Measurements from ENCODE around the gene ADIG. TPM values are rescaled to one million over a fixed set of nuclear protein-coding genes. Genes with fewer than 3 reads are reported as not detected.

Gene ADIG
- total RNA-seq, 2 experiments from 2014 or later, result not detected

- Mint-ChIP-seq H3K9me3 (no peaks in the 10 kb centered on the region), H3K27ac (no peak overlapping the region), H3K4me3 (no peak overlapping the region), H3K27me3 (peaks cover 82% of the 10 kb centered on the region), H3K4me1 (ENCODE audit: low read depth) (peaks cover 6% of the 10 kb centered on the region), H3K36me3 (ENCODE audit: low read depth) (no peaks in the 10 kb centered on the region)
- DNase-seq, result no peak
- ChIA-PET POLR2A (no interaction called here), CTCF (interaction anchor here (0.7 kb wide), 1 partner anchor 420 kb away, joined by 3 read pairs; no protein-coding TSS in a partner anchor)
- Histone ChIP-seq H3K4me3 (ENCODE audit: low read length) (no peak overlapping the region), H3K36me3 (ENCODE audit: insufficient read depth, low read length) (no peaks in the 10 kb centered on the region), H3K9me3 (ENCODE audit: control insufficient read depth in 1 of 2, insufficient read depth in 1 of 2, low read length in 2 of 2) (no peaks in the 10 kb centered on the region), H3K4me1 (ENCODE audit: insufficient read depth, low read length) (peaks cover 11% of the 10 kb centered on the region), H3K27ac (ENCODE audit: low read depth in 1 of 2, low read length in 2 of 2) (no peak overlapping the region), H3K27me3 (ENCODE audit: control insufficient read depth in 1 of 2, insufficient read depth in 2 of 2, low read length in 2 of 2) (peaks cover 35 to 49% of the 10 kb centered on the region in 2 experiments)
- intact Hi-C loops (cut with DNase I, micrococcal nuclease), result no loop called here
- no peak for TF ChIP-seq CTCF (IDR thresholded peaks at IDR 0.05)
- ATAC-seq (ENCODE audit: poor library complexity), result no peak
Observed at GRCh38 chr20:38604873-38605303, 23.9 kb downstream of the ADIG start.

- intact Hi-C loops (cut with DNase I, micrococcal nuclease), result no loop called here
- H3K9me3 ChIP-seq (ENCODE audit: control insufficient read depth in 1 of 2, insufficient read depth in 1 of 2, low read length in 2 of 2), result no peaks in the 10 kb centered on the region
- TF ChIP-seq CTCF (IDR thresholded peaks at IDR 0.05), result no peak
- Mint-ChIP-seq H3K36me3 (ENCODE audit: low read depth) (no peaks in the 10 kb centered on the region), H3K4me3 (no peak overlapping the region), H3K4me1 (ENCODE audit: low read depth) (no peaks in the 10 kb centered on the region), H3K9me3 (no peaks in the 10 kb centered on the region), H3K27ac (no peak overlapping the region), H3K27me3 (peaks cover 72% of the 10 kb centered on the region)
- no peaks in the 10 kb centered on the region for H3K36me3 ChIP-seq (ENCODE audit: insufficient read depth, low read length)
- DNase-seq (no peak), ATAC-seq (ENCODE audit: poor library complexity) (no peak)
- CTCF ChIA-PET, result no interaction called here
- no peak overlapping the region for H3K4me3 ChIP-seq (ENCODE audit: low read length)
- H3K27ac ChIP-seq (ENCODE audit: low read depth in 1 of 2, low read length in 2 of 2), result no peak overlapping the region
- no peaks in the 10 kb centered on the region for H3K4me1 ChIP-seq (ENCODE audit: insufficient read depth, low read length)
- H3K27me3 ChIP-seq (ENCODE audit: control insufficient read depth in 1 of 2, insufficient read depth in 2 of 2, low read length in 2 of 2), result peaks cover 16 to 28% of the 10 kb centered on the region in 2 experiments
- POLR2A ChIA-PET, result no interaction called here
Observed at GRCh38 chr20:38607351-38607750, 26.4 kb downstream of the ADIG start.

- Histone ChIP-seq H3K27ac (ENCODE audit: low read depth in 1 of 2, low read length in 2 of 2) (no peak overlapping the region), H3K4me3 (ENCODE audit: low read length) (no peak overlapping the region), H3K4me1 (ENCODE audit: insufficient read depth, low read length) (no peaks in the 10 kb centered on the region), H3K36me3 (ENCODE audit: insufficient read depth, low read length) (no peaks in the 10 kb centered on the region), H3K9me3 (ENCODE audit: control insufficient read depth in 1 of 2, insufficient read depth in 1 of 2, low read length in 2 of 2) (no peaks in the 10 kb centered on the region), H3K27me3 (ENCODE audit: control insufficient read depth in 1 of 2, insufficient read depth in 2 of 2, low read length in 2 of 2) (peaks cover 9 to 20% of the 10 kb centered on the region in 2 experiments)
- ATAC-seq (ENCODE audit: poor library complexity), result no peak
- Mint-ChIP-seq H3K4me3 (no peak overlapping the region), H3K36me3 (ENCODE audit: low read depth) (no peaks in the 10 kb centered on the region), H3K27ac (no peak overlapping the region), H3K4me1 (ENCODE audit: low read depth) (no peaks in the 10 kb centered on the region), H3K27me3 (peaks cover 68% of the 10 kb centered on the region), H3K9me3 (no peaks in the 10 kb centered on the region)
- CTCF ChIA-PET, result no interaction called here
- DNase-seq, result no peak
- TF ChIP-seq CTCF (IDR thresholded peaks at IDR 0.05), result no peak
- intact Hi-C loops (cut with DNase I, micrococcal nuclease), result no loop called here
- POLR2A ChIA-PET, result no interaction called here
Observed at GRCh38 chr20:38608188-38608587, 27.2 kb downstream of the ADIG start.

Measured in CD4-positive, alpha-beta T cell (primary cell).